ENCODE data around the gene RPRD2.

DNA sequence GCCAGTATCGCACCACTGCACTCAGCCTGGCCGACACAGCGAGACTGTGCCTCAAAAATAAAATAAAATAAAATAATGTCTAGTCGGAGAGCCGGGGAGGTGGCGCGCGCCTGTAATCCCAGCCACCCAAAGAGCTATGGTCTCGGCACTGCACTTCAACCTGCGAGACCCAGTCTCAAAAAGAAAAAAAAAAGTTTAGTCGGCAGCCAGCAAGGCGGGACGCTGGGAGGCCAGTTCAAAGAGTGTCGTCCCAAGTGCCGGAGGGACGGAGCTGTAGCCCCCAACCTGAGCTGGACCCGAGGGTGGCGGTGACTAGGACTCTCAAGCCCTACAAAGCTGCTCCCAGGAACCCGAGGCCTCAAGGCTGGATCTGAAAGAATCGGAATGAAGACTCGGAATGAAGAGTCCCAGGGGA lies 151.0 kb downstream of the RPRD2 start:
- no peak for TF ChIP-seq EZH2phosphoT487 (IDR thresholded peaks at IDR 0.05; ENCODE audit: unreplicated experiment)
- TF ChIP-seq, protein P1, sequence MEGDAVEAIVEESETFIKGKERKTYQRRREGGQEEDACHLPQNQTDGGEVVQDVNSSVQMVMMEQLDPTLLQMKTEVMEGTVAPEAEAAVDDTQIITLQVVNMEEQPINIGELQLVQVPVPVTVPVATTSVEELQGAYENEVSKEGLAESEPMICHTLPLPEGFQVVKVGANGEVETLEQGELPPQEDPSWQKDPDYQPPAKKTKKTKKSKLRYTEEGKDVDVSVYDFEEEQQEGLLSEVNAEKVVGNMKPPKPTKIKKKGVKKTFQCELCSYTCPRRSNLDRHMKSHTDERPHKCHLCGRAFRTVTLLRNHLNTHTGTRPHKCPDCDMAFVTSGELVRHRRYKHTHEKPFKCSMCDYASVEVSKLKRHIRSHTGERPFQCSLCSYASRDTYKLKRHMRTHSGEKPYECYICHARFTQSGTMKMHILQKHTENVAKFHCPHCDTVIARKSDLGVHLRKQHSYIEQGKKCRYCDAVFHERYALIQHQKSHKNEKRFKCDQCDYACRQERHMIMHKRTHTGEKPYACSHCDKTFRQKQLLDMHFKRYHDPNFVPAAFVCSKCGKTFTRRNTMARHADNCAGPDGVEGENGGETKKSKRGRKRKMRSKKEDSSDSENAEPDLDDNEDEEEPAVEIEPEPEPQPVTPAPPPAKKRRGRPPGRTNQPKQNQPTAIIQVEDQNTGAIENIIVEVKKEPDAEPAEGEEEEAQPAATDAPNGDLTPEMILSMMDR (conservative IDR thresholded peaks at IDR 0.05; ENCODE audit: low read depth in 2 of 2), result no peak
- TF ChIP-seq POLR2AphosphoS5 (IDR thresholded peaks at IDR 0.05; ENCODE audit: low read depth), result no peak
- TF ChIP-seq, protein P2, sequence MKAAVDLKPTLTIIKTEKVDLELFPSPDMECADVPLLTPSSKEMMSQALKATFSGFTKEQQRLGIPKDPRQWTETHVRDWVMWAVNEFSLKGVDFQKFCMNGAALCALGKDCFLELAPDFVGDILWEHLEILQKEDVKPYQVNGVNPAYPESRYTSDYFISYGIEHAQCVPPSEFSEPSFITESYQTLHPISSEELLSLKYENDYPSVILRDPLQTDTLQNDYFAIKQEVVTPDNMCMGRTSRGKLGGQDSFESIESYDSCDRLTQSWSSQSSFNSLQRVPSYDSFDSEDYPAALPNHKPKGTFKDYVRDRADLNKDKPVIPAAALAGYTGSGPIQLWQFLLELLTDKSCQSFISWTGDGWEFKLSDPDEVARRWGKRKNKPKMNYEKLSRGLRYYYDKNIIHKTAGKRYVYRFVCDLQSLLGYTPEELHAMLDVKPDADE (IDR thresholded peaks at IDR 0.05), result no peak
- TF ChIP-seq EZH2 (IDR thresholded peaks at IDR 0.05; ENCODE audit: low read depth, unreplicated experiment), result no peak
- no peak for TF ChIP-seq REST (IDR thresholded peaks at IDR 0.05; ENCODE audit: unreplicated experiment)
- no peak for TF ChIP-seq ZNF331 (CRISPR knock-in tag; IDR thresholded peaks at IDR 0.05; ENCODE audit: low read depth)
